Testis (tissue), 3 donors: ENCODE measurements around the gene RASSF3. TPM values are rescaled to one million over a fixed set of nuclear protein-coding genes. Genes with fewer than 3 reads are reported as not detected.
"Not testable (repeated sequence)": the region's sequence is repeated elsewhere in the genome, so short reads cannot be mapped to it uniquely, and the experiment has no call there.

ENCODE experiments used
- DNase-seq: peaks from one replicate; pipeline ENCODE4 v3.0.0-alpha.2; 2019
- H3K27ac ChIP-seq, 2 donors: fragments of 200-600 bp; sonication (generic); one replicate each; pipeline ENCODE4 v1.5.1; 2019
- H3K27me3 ChIP-seq: fragments of 200-600 bp; sonication (generic); one replicate; pipeline ENCODE4 v1.5.1; 2019
- H3K36me3 ChIP-seq: fragments of 200-600 bp; sonication (generic); one replicate; pipeline ENCODE4 v1.5.1; 2017; ENCODE audit warnings: low read depth; ENCODE audit errors: missing control alignments
- H3K4me1 ChIP-seq: fragments of 200-600 bp; sonication (generic); one replicate; pipeline ENCODE4 v1.5.1; 2019
- H3K4me3 ChIP-seq, 2 donors: fragments of 200-600 bp; sonication (generic); one replicate each; pipeline ENCODE4 v1.5.1; 2017 to 2019
- H3K9me3 ChIP-seq: fragments of 200-600 bp; sonication (generic); one replicate; pipeline ENCODE4 v1.5.1; 2017
- CTCF ChIP-seq, 3 experiments: fragments of 450-650 bp in 2 of 3; fragments of 200-600 bp in 1 of 3; sonication (generic) in 1 of 3; IDR thresholded peaks; one replicate each; pipeline ENCODE4 v1.5.1; 2016 to 2019; ENCODE audit warnings: antibody characterized with exemption in 3 of 3, mild to moderate bottlenecking in 2 of 3, moderate library complexity in 1 of 3
- POLR2A ChIP-seq: fragments of 450-650 bp; IDR thresholded peaks from one replicate; pipeline ENCODE4 v1.6.1; 2017; ENCODE audit warnings: antibody characterized with exemption, mild to moderate bottlenecking, moderate library complexity
- WGBS, 2 donors: methylation state at CpG; one replicate each; pipeline ENCODE4 v1.1.5; 2018; 5-methylcytosine and 5-hydroxymethylcytosine counted together
- intact Hi-C: fragments of 100-400 bp; cut with DNase I; formaldehyde crosslinking; loops from one replicate; pipeline ENCODE4 v1.15.1; 2023; ENCODE audit warnings: low total_unique reads
- polyA plus RNA-seq: library from polyadenylated mRNA; stranded (reverse); fragments of 350-450 nt; fragmentation: Illumina TruSeq; extraction: RNeasy Lipid Tissue Mini Kit (QIAGEN cat#74804); gene quantifications from one replicate; pipeline ENCODE4 v1.2.3, GENCODE V29; 2014; ENCODE audit warnings: low read depth, low replicate concordance; ENCODE audit not compliant: insufficient read depth
- total RNA-seq, 2 donors: library from RNA; depleted of rRNA; stranded (reverse); fragments of >200 nt; gene quantifications; one replicate each; pipeline ENCODE4 v1.2.3, GENCODE V29; 2016

Gene RASSF3
- total and polyA plus RNA-seq, 3 donors from 2014 or later, result 20.3 to 27.5 (median 26.4) TPM

DNA sequence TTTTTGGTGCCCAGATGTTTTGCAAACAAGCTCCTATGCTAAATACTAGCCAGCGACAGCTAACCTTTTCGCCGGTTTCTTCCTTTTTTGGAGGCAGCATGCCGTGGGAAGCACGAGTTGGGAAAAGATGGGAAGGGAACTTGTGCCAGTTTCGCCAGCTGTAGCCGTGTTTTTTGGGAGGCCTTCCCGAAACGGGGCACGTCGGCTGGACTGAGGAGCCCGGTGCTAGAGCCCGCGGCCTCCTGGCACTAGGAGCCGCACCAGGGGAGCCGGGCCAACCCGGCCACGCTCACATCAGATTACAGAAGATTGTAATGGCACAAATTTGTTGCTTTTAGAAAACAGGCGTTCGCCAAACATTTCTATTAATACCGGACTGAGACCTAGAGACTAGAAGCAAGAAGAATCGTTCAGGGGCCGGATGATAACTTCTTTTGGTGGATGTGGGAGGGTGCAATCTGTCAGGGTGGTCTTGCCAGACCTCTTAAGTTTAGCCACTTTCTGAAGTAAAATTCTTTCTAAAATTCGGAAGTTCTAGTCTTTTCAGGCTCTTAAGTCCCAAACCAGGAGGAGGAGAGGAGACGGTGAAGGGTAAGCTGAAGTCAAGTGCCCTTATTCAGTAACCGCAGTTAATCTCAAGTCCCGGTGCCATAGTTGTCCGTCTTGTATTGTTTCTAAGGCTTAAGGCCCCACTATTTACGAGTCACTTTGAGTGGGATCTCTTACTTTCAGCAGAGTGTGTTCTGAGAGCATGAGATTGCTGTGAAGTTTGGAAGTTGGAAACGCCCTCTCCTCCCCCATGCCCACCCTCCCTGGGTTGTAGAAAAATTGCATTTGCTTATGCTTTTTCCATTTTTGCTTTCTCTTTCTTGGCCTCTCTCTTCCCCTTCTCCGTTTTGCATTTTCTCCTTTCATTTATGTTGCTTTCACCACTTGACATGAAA is 1.3 kb downstream of the RASSF3 start:
- H3K36me3 ChIP-seq, result no peaks in the 10 kb centered on the region
- H3K27me3 ChIP-seq, result no peaks in the 10 kb centered on the region
- DNase-seq, result peak; percentile 33
- no peaks in the 10 kb centered on the region for H3K9me3 ChIP-seq
- WGBS, 2 donors, result 6 to 7% methylated on average over 31 of the region's 31 CpGs
- H3K4me3 ChIP-seq, result peak overlapping the region; percentile 81 to 84
- peak overlapping the region; percentile 61 to 88 for H3K27ac ChIP-seq
- TF ChIP-seq CTCF (IDR thresholded peaks at IDR 0.05), result no peak
- no peak for TF ChIP-seq POLR2A
- peaks cover 4% of the 10 kb centered on the region for H3K4me1 ChIP-seq
- intact Hi-C loops, result no loop called here

DNA sequence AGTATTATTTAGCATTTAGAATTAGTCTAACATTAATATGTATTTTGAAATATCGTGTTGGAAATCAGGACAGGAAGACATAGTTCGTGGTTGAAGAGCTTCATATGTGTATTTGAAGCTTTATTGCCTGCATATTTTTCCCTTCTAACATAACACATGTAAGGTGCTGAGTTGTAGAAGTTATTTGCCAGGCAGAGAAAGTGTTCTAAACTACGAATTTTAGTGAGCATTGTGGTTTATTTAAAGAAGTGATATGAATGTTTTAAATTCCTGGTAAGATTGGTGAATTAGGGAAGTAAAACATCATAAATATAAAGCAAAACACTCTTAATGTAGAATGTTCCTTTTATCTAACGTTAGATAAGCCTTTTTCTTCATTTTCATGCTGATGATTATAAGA is 2.5 kb downstream of the RASSF3 start:
- H3K36me3 ChIP-seq, result no peaks in the 10 kb centered on the region
- TF ChIP-seq POLR2A, result no peak
- no peak for TF ChIP-seq CTCF (IDR thresholded peaks at IDR 0.05)
- WGBS, 2 donors, result 48 to 60% methylated on average over 4 of the region's 4 CpGs
- H3K4me1 ChIP-seq, result peaks cover 4% of the 10 kb centered on the region
- H3K4me3 ChIP-seq, result no peak overlapping the region
- no peak overlapping the region for H3K27ac ChIP-seq
- H3K9me3 ChIP-seq, result no peaks in the 10 kb centered on the region
- intact Hi-C loops, result no loop called here
- DNase-seq, result no peak
- H3K27me3 ChIP-seq, result no peaks in the 10 kb centered on the region

DNA sequence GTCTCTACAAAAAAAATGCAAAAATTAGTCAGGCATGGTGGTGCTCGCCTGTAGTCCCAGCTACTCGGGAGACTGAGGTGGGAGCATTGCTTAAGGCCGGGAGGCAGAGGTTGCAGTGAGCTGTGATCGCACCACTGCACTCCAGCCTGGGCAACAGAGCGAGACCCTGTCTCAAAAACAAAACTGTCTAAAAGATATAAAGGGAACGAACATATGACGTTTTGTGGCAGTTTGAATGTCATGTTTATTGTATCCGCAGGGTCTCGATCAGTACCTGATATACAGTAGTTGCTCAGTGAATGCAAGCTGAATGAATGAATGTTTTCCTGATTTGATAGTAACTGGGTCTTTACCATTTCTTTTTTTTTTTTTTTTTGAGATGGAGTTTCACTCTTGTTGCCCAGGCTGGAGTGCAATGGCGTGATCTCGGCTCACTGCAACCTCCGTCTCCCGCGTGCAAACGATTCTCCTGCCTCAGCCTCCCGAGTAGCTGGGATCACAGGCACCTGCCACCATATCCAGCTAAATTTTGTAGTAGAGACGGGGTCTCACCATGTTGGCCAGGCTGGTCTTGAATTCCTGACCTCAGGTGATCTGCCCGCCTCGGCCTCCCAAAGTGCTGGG is 3.6 kb downstream of the RASSF3 start:
- DNase-seq, intact Hi-C loops, H3K4me3 ChIP-seq, H3K4me1 ChIP-seq, H3K27me3 ChIP-seq, H3K36me3 ChIP-seq, H3K27ac ChIP-seq, H3K9me3 ChIP-seq: not testable (repeated sequence)
- 90 to 96% methylated on average over 19 of the region's 19 CpGs for WGBS, 2 donors

DNA sequence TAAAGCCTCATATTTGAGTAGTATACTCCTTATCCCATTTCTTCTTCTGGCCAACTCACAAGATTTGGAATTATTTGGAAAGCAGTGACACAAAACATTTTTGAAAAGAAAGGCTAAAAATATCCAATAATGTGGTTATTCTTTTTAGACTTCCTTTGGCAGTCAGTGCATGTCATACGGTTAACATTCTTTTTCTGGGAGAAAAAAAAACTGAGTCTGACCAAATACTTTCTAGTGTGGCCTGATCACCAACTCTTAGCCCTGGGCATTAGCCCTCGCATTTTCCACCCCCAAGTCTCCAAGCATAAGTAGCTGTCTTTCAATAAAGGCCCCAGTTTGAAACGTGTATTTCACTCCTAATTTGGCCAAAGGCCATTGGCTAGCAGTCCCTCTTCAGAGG is 5.9 kb downstream of the RASSF3 start:
- peaks cover 4% of the 10 kb centered on the region for H3K4me1 ChIP-seq
- H3K36me3 ChIP-seq, result no peaks in the 10 kb centered on the region
- WGBS, 2 donors, result 34 to 39% methylated on average over 3 of the region's 3 CpGs
- no peak for DNase-seq
- H3K27ac ChIP-seq, result peak overlapping the region; percentile 15 to 75
- no peak overlapping the region for H3K4me3 ChIP-seq
- no peaks in the 10 kb centered on the region for H3K27me3 ChIP-seq
- H3K9me3 ChIP-seq, result no peaks in the 10 kb centered on the region
- intact Hi-C loops, result no loop called here
- TF ChIP-seq POLR2A, result no peak
- TF ChIP-seq CTCF (IDR thresholded peaks at IDR 0.05), result no peak

- intact Hi-C loops, result no loop called here
- Histone ChIP-seq H3K4me3 (no peak overlapping the region), H3K27ac (no peak overlapping the region)
Measured at GRCh38 chr12:64618953-64619590, 8.8 kb downstream of the RASSF3 start.

More at GRCh38 chr12:64618953-64619590, 8.8 kb downstream of the RASSF3 start:
- H3K4me1 ChIP-seq, result no peaks in the 10 kb centered on the region
- no peaks in the 10 kb centered on the region for H3K9me3 ChIP-seq
- no peak for DNase-seq
- no peaks in the 10 kb centered on the region for H3K36me3 ChIP-seq
- H3K27me3 ChIP-seq, result no peaks in the 10 kb centered on the region
- TF ChIP-seq POLR2A, result no peak
- TF ChIP-seq CTCF (IDR thresholded peaks at IDR 0.05), result no peak
- WGBS, 2 donors, result 70 to 71% methylated on average over 3 of the region's 3 CpGs
